Tibial nerve (tissue), 4 donors: ENCODE data around the gene CACNA1A. TPM values are rescaled to one million over a fixed set of nuclear protein-coding genes. Genes with fewer than 3 reads are reported as not detected.

ENCODE experiments used
- DNase-seq, 2 donors: peaks; one replicate each; pipeline ENCODE4 v3.0.0-alpha.2; 2019; ENCODE audit warnings: low spot score in 2 of 2
- H3K27ac ChIP-seq, 4 donors: fragments of 200-600 bp; sonication (generic) in 3 of 4; one replicate each; pipeline ENCODE4 v1.5.1; 2017 to 2019; ENCODE audit warnings: mild to moderate bottlenecking in 1 of 4
- H3K27me3 ChIP-seq, 2 donors: fragments of 200-600 bp; sonication (generic) in 1 of 2; one replicate each; pipeline versions ENCODE4 v1.5.1 to v1.6.0; 2017 to 2019
- H3K36me3 ChIP-seq, 3 donors: fragments of 200-600 bp; sonication (generic); one replicate each; pipeline ENCODE4 v1.5.1; 2018 to 2019
- H3K4me1 ChIP-seq, 4 donors: fragments of 200-600 bp; sonication (generic) in 3 of 4; one replicate each; pipeline ENCODE4 v1.5.1; 2017 to 2019
- H3K4me3 ChIP-seq, 4 donors: fragments of 200-600 bp; sonication (generic) in 3 of 4; one replicate each; pipeline ENCODE4 v1.5.1; 2017 to 2019; ENCODE audit warnings: mild to moderate bottlenecking in 1 of 4, moderate library complexity in 1 of 4
- H3K9me3 ChIP-seq, 4 donors: fragments of 200-600 bp; sonication (generic) in 3 of 4; one replicate each; pipeline ENCODE4 v1.5.1; 2017 to 2019
- CTCF ChIP-seq, 5 experiments: fragments of 200-600 bp in 3 of 5; fragments of 450-650 bp in 2 of 5; sonication (generic) in 3 of 5; IDR thresholded peaks; one replicate each; pipeline ENCODE4 v1.5.1; 2016 to 2019; ENCODE audit warnings: antibody characterized with exemption in 5 of 5, mild to moderate bottlenecking in 3 of 5, moderate library complexity in 2 of 5
- EP300 ChIP-seq, 2 donors: sonication (generic); formaldehyde crosslinking; IDR thresholded peaks; one replicate each; pipeline ENCODE4 v1.6.1; 2017; ENCODE audit warnings: antibody characterized with exemption in 2 of 2, mild to moderate bottlenecking in 1 of 2
- POLR2A ChIP-seq, 2 donors: fragments of 450-650 bp; IDR thresholded peaks; one replicate each; pipeline ENCODE4 v1.6.1; 2017; ENCODE audit warnings: antibody characterized with exemption in 2 of 2, mild to moderate bottlenecking in 2 of 2, moderate library complexity in 2 of 2
- WGBS, 2 donors: methylation state at CpG; one replicate each; pipeline ENCODE4 v1.1.5; 2018; 5-methylcytosine and 5-hydroxymethylcytosine counted together
- total RNA-seq, 4 donors: library from RNA; depleted of rRNA; stranded (reverse); fragments of >200 nt; gene quantifications; one replicate each; pipeline ENCODE4 v1.1.0, GENCODE V29; 2016

Gene CACNA1A
- total RNA-seq, 4 donors from 2014 or later, result 4.0 to 10.2 (median 9.3) TPM

- peaks cover 0 to 28% (median 0%) of the 10 kb centered on the region in 4 donors for H3K9me3 ChIP-seq
- no peak for DNase-seq
- TF ChIP-seq CTCF (IDR thresholded peaks at IDR 0.05) (no peak), EP300 (IDR thresholded peaks at IDR 0.05) (no peak), POLR2A (IDR thresholded peaks at IDR 0.05) (no peak)
- no peaks in the 10 kb centered on the region for H3K27me3 ChIP-seq
- H3K27ac ChIP-seq, result no peak overlapping the region
- 60 to 68% methylated on average over 9 of the region's 9 CpGs for WGBS, 2 donors
- H3K4me3 ChIP-seq, result no peak overlapping the region
- H3K36me3 ChIP-seq, result no peaks in the 10 kb centered on the region
- no peaks in the 10 kb centered on the region for H3K4me1 ChIP-seq
Observed at GRCh38 chr19:13381827-13382632, 124.2 kb downstream of the CACNA1A start.

GRCh38 chr19:13376537-13376936 lies 129.7 kb downstream of the CACNA1A start:
- no peak for DNase-seq
- Histone ChIP-seq H3K27me3 (no peaks in the 10 kb centered on the region), H3K4me1 (no peaks in the 10 kb centered on the region), H3K9me3 (peaks cover 0 to 47% (median 0%) of the 10 kb centered on the region in 4 donors), H3K4me3 (no peak overlapping the region), H3K36me3 (no peaks in the 10 kb centered on the region), H3K27ac (no peak overlapping the region)
- TF ChIP-seq CTCF (IDR thresholded peaks at IDR 0.05), result no peak
- no peak for TF ChIP-seq EP300 (IDR thresholded peaks at IDR 0.05)
- no peak for TF ChIP-seq POLR2A (IDR thresholded peaks at IDR 0.05)

- no peak for TF ChIP-seq EP300 (IDR thresholded peaks at IDR 0.05)
- TF ChIP-seq CTCF (IDR thresholded peaks at IDR 0.05), result no peak
- no peak for TF ChIP-seq POLR2A (IDR thresholded peaks at IDR 0.05)
- H3K27me3 ChIP-seq, result no peaks in the 10 kb centered on the region
- 66 to 74% methylated on average over 3 of the region's 3 CpGs for WGBS, 2 donors
- peaks cover 0 to 39% (median 0%) of the 10 kb centered on the region in 4 donors for H3K9me3 ChIP-seq
- H3K27ac ChIP-seq, result no peak overlapping the region
- no peak for DNase-seq
- no peaks in the 10 kb centered on the region for H3K4me1 ChIP-seq
- no peak overlapping the region for H3K4me3 ChIP-seq
- no peaks in the 10 kb centered on the region for H3K36me3 ChIP-seq
Observed at GRCh38 chr19:13373599-13373998, 132.7 kb downstream of the CACNA1A start.

- H3K4me3 ChIP-seq, result no peak overlapping the region
- no peak for DNase-seq
- no peak for TF ChIP-seq CTCF (IDR thresholded peaks at IDR 0.05)
- no peak for TF ChIP-seq POLR2A (IDR thresholded peaks at IDR 0.05)
- no peak overlapping the region for H3K27ac ChIP-seq
- no peaks in the 10 kb centered on the region for H3K36me3 ChIP-seq
- 81 to 85% methylated on average over 5 of the region's 5 CpGs for WGBS, 2 donors
- H3K9me3 ChIP-seq, result peaks cover 0 to 38% (median 0%) of the 10 kb centered on the region in 4 donors
- H3K4me1 ChIP-seq, result no peaks in the 10 kb centered on the region
- H3K27me3 ChIP-seq, result no peaks in the 10 kb centered on the region
Observed at GRCh38 chr19:13370948-13371347, 135.3 kb downstream of the CACNA1A start.

- TF ChIP-seq POLR2A (IDR thresholded peaks at IDR 0.05) (no peak), CTCF (IDR thresholded peaks at IDR 0.05) (no peak), EP300 (IDR thresholded peaks at IDR 0.05) (no peak)
- WGBS, 2 donors, result 78 to 83% methylated on average over 13 of the region's 13 CpGs
- Histone ChIP-seq H3K27me3 (no peaks in the 10 kb centered on the region), H3K36me3 (no peaks in the 10 kb centered on the region), H3K4me1 (no peaks in the 10 kb centered on the region), H3K4me3 (no peak overlapping the region), H3K9me3 (peaks cover 0 to 21% (median 0%) of the 10 kb centered on the region in 4 donors), H3K27ac (no peak overlapping the region)
- DNase-seq, result no peak
Observed at GRCh38 chr19:13366529-13367143, 139.6 kb downstream of the CACNA1A start.
